Trophoblast cell (in vitro differentiated cells and primary cell): ENCODE results near the gene TJP2.

Experiments
- DNase-seq, 2 donors: peaks; one replicate each; pipeline ENCODE4 v3.0.0-alpha.2; 2016
- H2AFZ ChIP-seq: 2 replicates; pipeline ENCODE4 v1.6.1; 2013; ENCODE audit warnings: low read length, moderate library complexity, mild to moderate bottlenecking; ENCODE audit not compliant: insufficient read depth, poor library complexity
- H2AK5ac ChIP-seq: 2 replicates; pipeline ENCODE4 v1.6.1; 2013; ENCODE audit warnings: mild to moderate bottlenecking, low read length
- H2BK120ac ChIP-seq: 2 replicates; pipeline ENCODE4 v1.6.1; 2013; ENCODE audit warnings: low read length, mild to moderate bottlenecking, moderate library complexity; ENCODE audit not compliant: insufficient read depth, poor library complexity
- H2BK12ac ChIP-seq: 2 replicates; pipeline ENCODE4 v1.6.1; 2013; ENCODE audit warnings: mild to moderate bottlenecking, low read length, moderate library complexity
- H2BK5ac ChIP-seq: 2 replicates; pipeline ENCODE4 v1.6.1; 2013; ENCODE audit warnings: low read length, low read depth, moderate library complexity, mild to moderate bottlenecking; ENCODE audit not compliant: poor library complexity
- H3K14ac ChIP-seq: 2 replicates; pipeline ENCODE4 v1.6.1; 2013; ENCODE audit warnings: mild to moderate bottlenecking, low read length
- H3K18ac ChIP-seq: 2 replicates; pipeline ENCODE4 v1.6.1; 2013; ENCODE audit warnings: mild to moderate bottlenecking, low read length
- H3K23ac ChIP-seq: 2 replicates; pipeline ENCODE4 v1.6.1; 2013; ENCODE audit warnings: low read length
- H3K27ac ChIP-seq: 2 replicates; pipeline ENCODE4 v1.5.1; 2013; ENCODE audit warnings: low read depth, mild to moderate bottlenecking, inconsistent platforms, low read length, moderate library complexity
- H3K27me3 ChIP-seq: 2 replicates; pipeline ENCODE4 v1.6.1; 2013; ENCODE audit warnings: inconsistent platforms, mild to moderate bottlenecking, low read length, moderate library complexity; ENCODE audit not compliant: insufficient read depth
- H3K36me3 ChIP-seq, 2 experiments: 1 replicate in 1 of 2; 2 replicates in 1 of 2; pipeline ENCODE4 v1.6.1; 2013; ENCODE audit warnings: low read length in 2 of 2, mild to moderate bottlenecking in 2 of 2, moderate library complexity in 1 of 2; ENCODE audit not compliant: insufficient read depth in 2 of 2, control insufficient read depth in 1 of 2
- H3K4ac ChIP-seq: 2 replicates; pipeline ENCODE4 v1.6.1; 2013; ENCODE audit warnings: low read depth, mild to moderate bottlenecking, low read length, moderate library complexity
- H3K4me1 ChIP-seq, 2 experiments: 1 replicate in 1 of 2; 2 replicates in 1 of 2; pipeline ENCODE4 v1.6.1; 2013; ENCODE audit warnings: low read length in 2 of 2, mild to moderate bottlenecking in 2 of 2, moderate library complexity in 1 of 2; ENCODE audit not compliant: insufficient read depth in 2 of 2, control insufficient read depth in 1 of 2
- H3K4me2 ChIP-seq: 2 replicates; pipeline ENCODE4 v1.6.1; 2013; ENCODE audit warnings: inconsistent platforms, mild to moderate bottlenecking, low read length, moderate library complexity
- H3K4me3 ChIP-seq: 2 replicates; pipeline ENCODE4 v1.5.1; 2013; ENCODE audit warnings: mild to moderate bottlenecking, low read depth, low read length, inconsistent platforms
- H3K79me1 ChIP-seq: one replicate; pipeline ENCODE4 v1.6.1; 2013; ENCODE audit warnings: low read length
- H3K79me2 ChIP-seq: 2 replicates; pipeline ENCODE4 v1.6.1; 2013; ENCODE audit warnings: low read length, mild to moderate bottlenecking; ENCODE audit not compliant: control insufficient read depth, insufficient read depth, poor library complexity
- H3K9ac ChIP-seq: 2 replicates; pipeline ENCODE4 v1.6.1; 2013; ENCODE audit warnings: mild to moderate bottlenecking, low read length
- H3K9me3 ChIP-seq: 2 replicates; pipeline ENCODE4 v1.6.1; 2013; ENCODE audit warnings: low read depth, mild to moderate bottlenecking, control low read depth, inconsistent platforms, low read length; ENCODE audit not compliant: insufficient read depth
- H4K12ac ChIP-seq: 2 replicates; pipeline ENCODE4 v1.6.1; 2013; ENCODE audit warnings: low read depth, mild to moderate bottlenecking, low read length, moderate library complexity
- H4K8ac ChIP-seq: 2 replicates; pipeline ENCODE4 v1.6.1; 2013; ENCODE audit warnings: low read depth, mild to moderate bottlenecking, low read length, moderate library complexity
- H4K91ac ChIP-seq: one replicate; pipeline ENCODE4 v1.6.1; 2013; ENCODE audit warnings: low read depth, mild to moderate bottlenecking, low read length, moderate library complexity
- WGBS: extraction: QIAGEN DNeasy Blood & Tissue Kit; methylation state at CpG from one replicate; pipeline ENCODE4 v1.1.7; 2013; ENCODE audit warnings: missing lambda C conversion rate; ENCODE audit not compliant: insufficient read length, insufficient coverage; ENCODE audit errors: extremely low coverage; 5-methylcytosine and 5-hydroxymethylcytosine counted together

TJP2 gene

GRCh38 chr9:69265891-69266290 is 91.8 kb downstream of the TJP2 start:
- Histone ChIP-seq H2BK12ac (no peak overlapping the region), H3K36me3 (no peaks in the 10 kb centered on the region), H2AK5ac (no peak overlapping the region), H3K4me2 (no peak overlapping the region), H3K23ac (no peak overlapping the region), H3K4me3 (no peak overlapping the region), H3K4me1 (no peaks in the 10 kb centered on the region), H4K91ac (no peak overlapping the region), H4K12ac (no peak overlapping the region), H3K9me3 (no peaks in the 10 kb centered on the region), H2BK5ac (no peak overlapping the region), H3K9ac (no peak overlapping the region), H2AFZ (no peak overlapping the region), H3K79me1 (no peaks in the 10 kb centered on the region), H4K8ac (no peak overlapping the region), H2BK120ac (no peak overlapping the region), H3K18ac (no peak overlapping the region), H3K27me3 (no peaks in the 10 kb centered on the region), H3K79me2 (no peaks in the 10 kb centered on the region), H3K27ac (no peak overlapping the region), H3K4ac (no peak overlapping the region), H3K14ac (no peak overlapping the region)
- DNase-seq, result no peak
- WGBS, result no CpG with 5 or more reads among the region's 9 CpGs

DNA sequence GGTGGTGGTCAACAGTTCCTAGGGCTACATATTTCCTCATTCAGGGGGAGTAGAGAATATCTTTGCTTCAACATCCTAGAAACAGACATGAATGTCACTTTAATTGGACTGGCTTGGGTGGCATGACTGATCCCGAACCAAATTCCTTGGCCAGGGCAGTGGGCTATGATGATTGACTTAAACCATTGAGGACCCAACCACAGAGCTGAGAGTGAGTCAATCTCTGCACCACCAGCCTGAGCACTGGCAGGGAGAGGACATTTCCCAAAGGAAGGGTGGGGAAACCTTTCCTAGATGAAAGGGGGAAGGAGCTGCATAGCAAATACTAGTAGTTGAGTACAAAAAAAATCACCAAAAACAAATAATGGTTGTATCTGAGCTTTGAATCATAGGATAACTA is 98.1 kb downstream of the TJP2 start:
- no peak overlapping the region for H2AFZ ChIP-seq
- H3K18ac ChIP-seq, result no peak overlapping the region
- no peak overlapping the region for H2BK120ac ChIP-seq
- no peak overlapping the region for H2BK5ac ChIP-seq
- no peak overlapping the region for H3K23ac ChIP-seq
- no peak overlapping the region for H3K4me2 ChIP-seq
- H3K9me3 ChIP-seq, result no peaks in the 10 kb centered on the region
- no peak overlapping the region for H4K91ac ChIP-seq
- no peaks in the 10 kb centered on the region for H3K27me3 ChIP-seq
- no peak overlapping the region for H3K4me3 ChIP-seq
- no peak for DNase-seq
- H2BK12ac ChIP-seq, result no peak overlapping the region
- H3K9ac ChIP-seq, result peak overlapping the region; percentile 34
- no peak overlapping the region for H2AK5ac ChIP-seq
- no peaks in the 10 kb centered on the region for H3K36me3 ChIP-seq
- H3K4me1 ChIP-seq, result peaks cover 0 to 3% of the 10 kb centered on the region in 2 experiments
- no peaks in the 10 kb centered on the region for H3K79me1 ChIP-seq
- H3K79me2 ChIP-seq, result no peaks in the 10 kb centered on the region
- WGBS, result no CpG with 5 or more reads among the region's 1 CpG
- H3K27ac ChIP-seq, result no peak overlapping the region
- H3K14ac ChIP-seq, result no peak overlapping the region
- H4K8ac ChIP-seq, result no peak overlapping the region
- H3K4ac ChIP-seq, result no peak overlapping the region
- H4K12ac ChIP-seq, result no peak overlapping the region

- no peak for DNase-seq
- WGBS, result no CpG with 5 or more reads among the region's 4 CpGs
These were observed 99.1 kb downstream of the TJP2 start for GRCh38 chr9:69273161-69273560.

DNA sequence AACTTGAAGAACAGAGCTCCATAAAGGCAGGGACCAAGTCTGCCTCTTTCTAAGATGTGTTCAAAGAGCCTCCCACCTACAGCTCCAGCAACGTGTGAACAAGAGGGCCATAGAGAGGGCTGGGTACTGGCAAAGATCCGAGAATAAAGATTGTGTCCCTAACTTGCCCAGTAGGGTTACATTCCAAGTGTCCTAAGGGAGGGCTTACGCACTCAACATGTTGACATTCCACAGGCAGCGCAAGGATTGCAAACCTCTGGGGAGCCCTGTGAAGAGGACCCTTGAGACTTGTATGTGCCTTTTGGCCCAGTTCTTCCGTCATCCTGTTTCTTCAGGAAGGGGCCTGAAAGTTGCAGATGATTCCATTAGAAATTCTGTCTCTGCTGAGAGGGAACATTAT is 102.7 kb downstream of the TJP2 start:
- H3K79me1 ChIP-seq, result no peaks in the 10 kb centered on the region
- no peak overlapping the region for H3K14ac ChIP-seq
- H4K8ac ChIP-seq, result no peak overlapping the region
- WGBS, result no CpG with 5 or more reads among the region's 5 CpGs
- no peak overlapping the region for H3K4me2 ChIP-seq
- H2BK5ac ChIP-seq, result no peak overlapping the region
- peaks cover 0 to 3% of the 10 kb centered on the region in 2 experiments for H3K4me1 ChIP-seq
- H3K9me3 ChIP-seq, result no peaks in the 10 kb centered on the region
- H2AK5ac ChIP-seq, result no peak overlapping the region
- no peaks in the 10 kb centered on the region for H3K79me2 ChIP-seq
- H2AFZ ChIP-seq, result no peak overlapping the region
- H3K23ac ChIP-seq, result no peak overlapping the region
- no peak overlapping the region for H4K91ac ChIP-seq
- no peak overlapping the region for H3K4me3 ChIP-seq
- no peak overlapping the region for H4K12ac ChIP-seq
- H3K27ac ChIP-seq, result no peak overlapping the region
- H2BK120ac ChIP-seq, result no peak overlapping the region
- H2BK12ac ChIP-seq, result no peak overlapping the region
- H3K4ac ChIP-seq, result no peak overlapping the region
- no peak for DNase-seq
- no peaks in the 10 kb centered on the region for H3K36me3 ChIP-seq
- no peak overlapping the region for H3K18ac ChIP-seq
- no peaks in the 10 kb centered on the region for H3K27me3 ChIP-seq
- no peak overlapping the region for H3K9ac ChIP-seq

More at GRCh38 chr9:69273161-69273560, 99.1 kb downstream of the TJP2 start:
- Histone ChIP-seq H2BK120ac (no peak overlapping the region), H3K4me3 (no peak overlapping the region), H3K79me2 (no peaks in the 10 kb centered on the region), H3K36me3 (no peaks in the 10 kb centered on the region), H3K23ac (no peak overlapping the region), H4K12ac (no peak overlapping the region), H2BK12ac (no peak overlapping the region), H2AFZ (no peak overlapping the region), H3K14ac (no peak overlapping the region), H3K4ac (no peak overlapping the region), H3K27me3 (no peaks in the 10 kb centered on the region), H4K91ac (no peak overlapping the region), H2AK5ac (no peak overlapping the region), H3K79me1 (no peaks in the 10 kb centered on the region), H3K27ac (no peak overlapping the region), H3K9ac (no peak overlapping the region), H2BK5ac (no peak overlapping the region), H4K8ac (no peak overlapping the region), H3K9me3 (no peaks in the 10 kb centered on the region), H3K4me1 (peaks cover 0 to 3% of the 10 kb centered on the region in 2 experiments), H3K4me2 (no peak overlapping the region), H3K18ac (no peak overlapping the region)
